ENCODE measurements around the gene ARL2. TPM values are rescaled to one million over a fixed set of nuclear protein-coding genes. Genes with fewer than 3 reads are reported as not detected.

ARL2 gene
- total RNA-seq (2014; rRNA removed; shearing (Covaris generic)), result 235 and 274 TPM in 2 replicates

DNA sequence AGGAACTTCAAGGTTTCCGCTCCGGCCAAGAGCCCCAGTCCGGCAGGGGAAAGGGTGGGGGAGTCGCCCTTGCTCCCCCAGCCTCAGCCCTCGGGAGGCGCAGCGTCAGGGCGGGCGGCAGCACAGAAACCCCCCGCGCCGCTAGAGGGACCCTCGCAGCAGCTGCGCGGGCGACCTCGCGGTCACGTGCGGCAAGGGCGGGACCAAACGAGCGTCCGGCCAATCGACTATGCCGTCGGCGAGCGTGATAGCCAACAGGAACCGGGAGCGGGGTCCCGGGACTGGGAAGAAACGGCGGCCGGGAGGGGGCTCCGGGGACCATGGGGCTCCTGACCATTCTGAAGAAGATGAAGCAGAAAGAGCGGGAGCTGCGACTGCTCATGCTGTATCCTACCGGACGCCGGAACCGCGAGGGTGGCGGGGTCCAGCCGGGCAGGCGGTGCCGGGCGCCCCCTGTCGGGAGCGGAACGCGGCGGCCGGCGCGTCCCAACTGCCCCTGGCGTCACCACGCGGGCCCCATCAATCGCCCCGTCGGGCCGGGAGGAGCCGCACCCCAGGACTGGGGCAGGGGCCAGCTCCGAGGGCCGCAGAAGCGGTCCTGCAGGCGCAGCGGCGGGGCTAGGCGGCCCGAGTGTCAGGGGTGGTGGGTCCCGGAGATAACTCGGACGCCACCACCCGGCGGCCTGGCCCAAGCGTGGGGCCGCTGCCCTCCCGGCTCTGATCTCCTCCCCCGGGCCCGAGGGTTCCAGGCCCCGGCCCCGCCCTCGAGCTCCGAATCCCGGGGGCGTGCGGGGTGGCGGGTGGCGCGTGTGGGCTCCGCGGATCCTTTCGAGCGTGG, at the start of gene ARL2:
Gene ARL2 (plus strand): TSS at position 273 of the 838 bp plus-strand sequence. CDS start 48 bp downstream, at position 321.

GRCh38 chr11:64971421-64972233, 42.3 kb upstream of the ARL2 start, which contains the start of gene MAJIN:
TSS of gene MAJIN (minus strand) at chr11:64972108. CDS start at chr11:64959405, 12,703 bp downstream.

DNA sequence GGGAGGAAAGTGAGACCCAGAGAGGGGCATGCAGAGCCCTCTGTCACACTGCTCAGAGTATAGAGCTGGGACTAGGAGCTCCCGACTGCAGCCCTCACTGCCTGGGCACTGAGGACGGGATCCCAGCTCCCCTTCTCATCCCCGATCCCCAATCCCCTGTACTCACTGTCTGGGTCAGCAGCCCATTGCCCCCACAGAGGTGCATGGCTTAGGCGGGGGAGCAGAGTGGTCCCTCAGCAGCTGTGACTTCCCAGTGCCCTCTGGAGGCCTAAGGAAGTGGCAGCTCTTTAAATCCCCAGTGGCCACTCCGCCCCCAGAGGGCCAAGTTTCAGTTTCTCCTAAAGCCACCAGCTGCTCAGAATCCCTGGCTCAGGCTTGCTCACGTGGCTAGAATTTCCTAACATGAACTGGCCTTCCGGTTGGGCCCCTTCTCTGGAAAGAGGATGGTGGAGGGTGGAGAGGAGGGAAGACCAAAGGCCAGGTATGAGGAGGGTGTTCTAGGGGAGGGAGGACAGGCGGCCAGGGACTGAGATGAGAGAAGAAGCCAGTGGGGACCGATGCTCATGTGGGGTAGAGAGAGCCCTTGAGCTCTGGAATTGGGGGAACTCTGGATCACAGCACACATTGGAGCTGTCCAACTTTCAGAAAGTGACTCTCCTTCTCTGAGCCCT, 17.1 kb upstream of the ARL2 start, which contains the start of gene BATF2:
Gene BATF2 (minus strand): TSS at position 262 of the 671 bp plus-strand sequence. CDS start 57 bp downstream, at position 205.

GRCh38 chr11:65027213-65028067, 13.5 kb downstream of the ARL2 start, which contains the start of gene SNX15:
TSS of gene SNX15 (plus strand) at chr11:65027439. CDS start at chr11:65027538, 99 bp downstream.

GRCh38 chr11:65040847-65041622, 27.1 kb downstream of the ARL2 start, which contains the start of gene SAC3D1:
TSS of gene SAC3D1 (plus strand) at chr11:65041210. CDS start at chr11:65041293, 83 bp downstream.

DNA sequence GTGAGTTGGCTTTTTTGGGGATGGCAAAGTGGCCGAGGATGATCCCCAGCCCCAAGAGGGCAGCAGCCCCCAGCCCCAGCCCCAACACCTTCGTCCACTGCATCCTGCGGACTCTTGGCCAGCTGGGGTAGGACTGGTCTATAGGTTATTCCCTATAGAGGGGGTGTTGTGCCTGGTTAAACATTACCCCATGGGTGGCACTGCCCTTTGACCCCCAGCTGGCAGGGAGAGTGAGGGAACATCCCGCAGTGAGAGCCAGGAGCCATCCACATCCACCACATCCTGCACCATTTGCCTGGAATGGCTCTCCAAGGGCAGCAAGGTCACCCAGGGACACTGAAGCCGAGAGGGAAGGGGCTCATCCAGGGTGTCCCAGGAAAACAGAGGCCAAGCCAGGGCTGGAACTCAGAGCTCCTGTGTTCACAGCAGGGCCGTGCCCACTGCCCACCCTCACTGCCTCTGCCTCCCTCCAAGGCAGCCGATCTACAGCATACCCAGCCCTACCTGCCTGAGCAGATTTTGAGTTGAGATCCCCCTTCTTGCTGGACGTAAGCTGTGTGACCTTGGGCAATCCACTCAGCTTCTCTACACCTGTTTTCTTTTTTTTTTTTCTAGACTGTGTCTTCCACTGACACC, 44.6 kb downstream of the ARL2 start, which contains the start of gene NAALADL1:
Gene NAALADL1 (minus strand): TSS at position 135 of the 636 bp plus-strand sequence. CDS start 32 bp downstream, at position 103.

Small RNAs within 50 kb of the gene (small RNA-seq; reads per million reads assigned to genes)
- not detected for gene MIR6879
- not detected for gene SNX15

Other genes with a start within 250 kb of the ARL2 start
- 242 and 318 TPM in 2 replicates for gene SF1, start 235.6 kb upstream of the ARL2 start, total RNA-seq (2014; rRNA removed; shearing (Covaris generic))
- 24.3 and 25.6 TPM in 2 replicates for gene MAP4K2, start 210.9 kb upstream of the ARL2 start, total RNA-seq (2014; rRNA removed; shearing (Covaris generic))
- 21.1 and 22.3 TPM in 2 replicates for gene MEN1, start 203.6 kb upstream of the ARL2 start, total RNA-seq (2014; rRNA removed; shearing (Covaris generic))
- gene CDC42BPG, start 169.5 kb upstream of the ARL2 start, total RNA-seq (2014; rRNA removed; shearing (Covaris generic)), result 0.29 and 0.57 TPM in 2 replicates
- gene EHD1, start 135.5 kb upstream of the ARL2 start, total RNA-seq (2014; rRNA removed; shearing (Covaris generic)), result 86.6 and 93.6 TPM in 2 replicates
- gene ATG2A, start 97.0 kb upstream of the ARL2 start, total RNA-seq (2014; rRNA removed; shearing (Covaris generic)), result 19.0 and 19.6 TPM in 2 replicates
- gene PPP2R5B, start 89.5 kb upstream of the ARL2 start, total RNA-seq (2014; rRNA removed; shearing (Covaris generic)), result 10.2 and 10.6 TPM in 2 replicates
- gene GPHA2, start 78.3 kb upstream of the ARL2 start, total RNA-seq (2014; rRNA removed; shearing (Covaris generic)), result not detected in 2 replicates
- not detected in 2 replicates for gene MAJIN, start 42.1 kb upstream of the ARL2 start, total RNA-seq (2014; rRNA removed; shearing (Covaris generic))
- 1.3 TPM in 2 replicates for gene BATF2, start 17.2 kb upstream of the ARL2 start, total RNA-seq (2014; rRNA removed; shearing (Covaris generic))
- gene SNX15, start 13.3 kb downstream of the ARL2 start, total RNA-seq (2014; rRNA removed; shearing (Covaris generic)), result 16.9 and 18.6 TPM in 2 replicates
- gene SAC3D1, start 27.1 kb downstream of the ARL2 start, total RNA-seq (2014; rRNA removed; shearing (Covaris generic)), result 21.5 and 22.5 TPM in 2 replicates
- not detected in 2 replicates for gene NAALADL1, start 44.4 kb downstream of the ARL2 start, total RNA-seq (2014; rRNA removed; shearing (Covaris generic))
- gene CDCA5, start 69.9 kb downstream of the ARL2 start, total RNA-seq (2014; rRNA removed; shearing (Covaris generic)), result 56.8 and 61.9 TPM in 2 replicates
- gene ZFPL1, start 70.1 kb downstream of the ARL2 start, total RNA-seq (2014; rRNA removed; shearing (Covaris generic)), result 58.4 and 65.3 TPM in 2 replicates
- 184 and 252 TPM in 2 replicates for gene VPS51, start 82.1 kb downstream of the ARL2 start, total RNA-seq (2014; rRNA removed; shearing (Covaris generic))
- 13.3 and 20.5 TPM in 2 replicates for gene TM7SF2, start 97.7 kb downstream of the ARL2 start, total RNA-seq (2014; rRNA removed; shearing (Covaris generic))
- 42.7 and 50.7 TPM in 2 replicates for gene ZNHIT2, start 103.5 kb downstream of the ARL2 start, total RNA-seq (2014; rRNA removed; shearing (Covaris generic))
- 892 and 982 TPM in 2 replicates for gene FAU, start 108.0 kb downstream of the ARL2 start, total RNA-seq (2014; rRNA removed; shearing (Covaris generic))
- 96.8 and 105 TPM in 2 replicates for gene MRPL49, start 108.2 kb downstream of the ARL2 start, total RNA-seq (2014; rRNA removed; shearing (Covaris generic))
- 11.6 and 14.1 TPM in 2 replicates for gene SYVN1, start 120.4 kb downstream of the ARL2 start, total RNA-seq (2014; rRNA removed; shearing (Covaris generic))
- not detected in 2 replicates for gene SPDYC, start 156.1 kb downstream of the ARL2 start, total RNA-seq (2014; rRNA removed; shearing (Covaris generic))
- 65.5 and 67.5 TPM in 2 replicates for gene CAPN1, start 167.8 kb downstream of the ARL2 start, total RNA-seq (2014; rRNA removed; shearing (Covaris generic))
- gene POLA2, start 247.8 kb downstream of the ARL2 start, total RNA-seq (2014; rRNA removed; shearing (Covaris generic)), result 22.3 and 24.3 TPM in 2 replicates

Measured in A375 (cell line).